GM12874 (cell line): ENCODE measurements around the gene NOP58.

Source experiments
- CTCF ChIP-seq: IDR thresholded peaks from 2 replicates; pipeline ENCODE4 v1.5.1; 2011; ENCODE audit warnings: low read depth, mild to moderate bottlenecking, control low read depth, low read length, moderate library complexity; ENCODE audit not compliant: insufficient read depth

The NOP58 gene

GRCh38 chr2:202339071-202339870 is 73.7 kb downstream of the NOP58 start:
- TF ChIP-seq CTCF: no peak

- no peak for TF ChIP-seq CTCF
Observed at GRCh38 chr2:202344178-202344577, 78.6 kb downstream of the NOP58 start.

- no peak for TF ChIP-seq CTCF
Observed at GRCh38 chr2:202346180-202346579, 80.6 kb downstream of the NOP58 start.
